Neuron (in vitro differentiated cells): Measurements from ENCODE around the gene DHCR24.
"Not testable (repeated sequence)": the region's sequence is repeated elsewhere in the genome, so short reads cannot be mapped to it uniquely, and the experiment has no call there.

Experiments
- H2AFZ ChIP-seq: one replicate; pipeline ENCODE4 v1.6.1; 2013; ENCODE audit warnings: low read depth, mild to moderate bottlenecking, inconsistent platforms, low read length, moderate library complexity
- H3K27me3 ChIP-seq: one replicate; pipeline ENCODE4 v1.6.1; 2013; ENCODE audit warnings: low read length; ENCODE audit not compliant: insufficient read depth
- H3K36me3 ChIP-seq: one replicate; pipeline ENCODE4 v1.6.1; 2013; ENCODE audit warnings: low read length; ENCODE audit not compliant: insufficient read depth
- H3K4me1 ChIP-seq: one replicate; pipeline ENCODE4 v1.6.1; 2013; ENCODE audit warnings: low read length; ENCODE audit not compliant: insufficient read depth
- H3K4me3 ChIP-seq: 2 replicates; pipeline ENCODE4 v1.5.1; 2013; ENCODE audit warnings: mild to moderate bottlenecking, low read length, moderate library complexity
- H3K9me3 ChIP-seq: one replicate; pipeline ENCODE4 v1.6.1; 2013; ENCODE audit warnings: low read length

Gene DHCR24

DNA sequence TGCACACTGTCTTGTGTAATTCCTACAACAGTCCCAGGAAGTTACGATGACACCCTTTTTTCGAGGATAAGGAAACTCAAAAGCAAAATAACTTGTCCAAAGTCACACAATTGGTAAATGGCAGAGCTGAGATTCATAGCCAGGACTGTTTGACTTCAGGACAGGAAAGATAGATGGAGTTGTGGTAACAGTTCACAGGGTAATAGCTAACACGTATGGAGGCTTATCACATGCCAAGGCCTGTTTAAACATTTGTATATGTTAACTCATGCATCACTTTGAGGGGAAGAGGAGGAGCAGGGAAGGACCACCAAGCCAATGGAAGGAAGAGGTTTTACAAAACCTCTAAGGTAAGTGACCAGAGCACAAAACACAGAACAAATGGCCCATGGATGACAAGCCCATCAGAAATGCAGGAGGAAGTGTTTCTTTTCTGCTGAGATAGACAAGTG is 2.8 kb downstream of the DHCR24 start:
- no peak overlapping the region for H3K4me3 ChIP-seq
- H3K36me3 ChIP-seq = peaks cover 61% of the 10 kb centered on the region

DNA sequence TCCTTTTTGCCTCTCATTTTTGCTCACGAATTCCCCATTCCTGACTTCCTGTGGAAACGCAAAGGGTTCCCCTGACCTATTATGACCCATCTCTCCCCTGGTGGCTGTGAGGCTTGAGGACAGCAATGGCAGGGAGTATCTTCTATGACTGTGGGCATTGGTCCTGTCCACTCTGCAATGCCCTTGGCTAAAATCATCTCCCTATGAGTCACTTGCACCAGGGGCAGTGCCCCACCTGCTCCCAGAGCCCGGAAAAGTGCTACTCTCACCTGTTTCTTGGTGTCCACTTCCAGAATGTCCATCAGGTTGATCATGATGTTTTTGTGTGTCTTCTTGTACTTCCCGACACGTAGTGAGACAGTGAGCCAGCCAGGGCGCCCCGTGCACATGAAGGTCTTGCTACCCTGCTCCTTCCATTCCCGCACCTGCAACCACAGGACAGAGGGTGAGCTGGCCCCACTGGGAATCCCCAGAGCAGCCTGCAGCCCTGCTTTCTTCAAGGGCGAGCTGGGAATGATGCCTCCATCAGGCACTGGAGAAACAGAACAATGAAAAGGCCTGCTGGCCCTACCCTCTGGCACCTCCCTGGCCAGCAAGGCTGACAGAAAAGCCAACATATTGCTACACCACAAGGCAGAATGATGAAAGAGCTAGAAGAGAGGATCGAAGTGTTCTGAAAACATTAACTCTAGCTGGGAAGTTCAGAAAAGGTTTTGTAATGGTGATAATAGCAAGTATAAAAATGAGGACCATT is 3.5 kb downstream of the DHCR24 start:
- H3K9me3 ChIP-seq = peaks cover 8% of the 10 kb centered on the region
- H3K4me3 ChIP-seq = no peak overlapping the region
- H3K27me3 ChIP-seq = no peaks in the 10 kb centered on the region
- no peak overlapping the region for H2AFZ ChIP-seq
- H3K4me1 ChIP-seq = peaks cover 39% of the 10 kb centered on the region
- H3K36me3 ChIP-seq = peaks cover 67% of the 10 kb centered on the region

More for the DNA sequence above, 2.8 kb downstream of the DHCR24 start:
- Histone ChIP-seq H3K27me3 (no peaks in the 10 kb centered on the region), H3K4me1 (peaks cover 39% of the 10 kb centered on the region), H3K9me3 (peaks cover 8% of the 10 kb centered on the region), H2AFZ (no peak overlapping the region)

DNA sequence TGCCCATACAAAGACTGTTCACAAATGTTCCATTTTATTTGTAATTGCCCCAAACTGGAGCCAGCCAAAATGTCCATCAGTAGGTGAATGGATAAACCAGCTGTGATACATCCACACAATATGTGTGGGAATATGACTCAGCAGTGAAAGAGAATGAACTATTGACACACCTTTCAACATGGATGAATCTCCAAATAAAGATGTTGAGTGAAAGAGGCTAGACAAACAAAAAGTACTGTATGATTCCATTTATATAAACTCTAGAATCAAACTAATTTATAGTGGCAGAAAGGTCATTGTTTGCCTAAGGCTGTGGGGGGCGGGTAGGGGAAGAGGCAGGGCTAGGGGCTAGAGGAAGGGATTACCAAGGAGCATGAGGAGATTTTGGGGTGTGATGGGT is 4.5 kb downstream of the DHCR24 start:
- H3K9me3 ChIP-seq = peaks cover 8% of the 10 kb centered on the region
- no peak overlapping the region for H3K4me3 ChIP-seq
- H3K36me3 ChIP-seq = peaks cover 74% of the 10 kb centered on the region
- H3K27me3 ChIP-seq = no peaks in the 10 kb centered on the region
- H2AFZ ChIP-seq = no peak overlapping the region
- H3K4me1 ChIP-seq = peaks cover 28% of the 10 kb centered on the region

GRCh38 chr1:54881604-54882003 is 5.4 kb downstream of the DHCR24 start:
- not testable (repeated sequence) for H3K4me3 ChIP-seq, H2AFZ ChIP-seq, H3K27me3 ChIP-seq, H3K9me3 ChIP-seq
- Histone ChIP-seq H3K36me3 (peaks cover 83% of the 10 kb centered on the region), H3K4me1 (peaks cover 28% of the 10 kb centered on the region)

- Histone ChIP-seq H3K36me3 (peaks cover 93% of the 10 kb centered on the region), H3K4me3 (no peak overlapping the region)
Measured at GRCh38 chr1:54879872-54880271, 7.1 kb downstream of the DHCR24 start.

DNA sequence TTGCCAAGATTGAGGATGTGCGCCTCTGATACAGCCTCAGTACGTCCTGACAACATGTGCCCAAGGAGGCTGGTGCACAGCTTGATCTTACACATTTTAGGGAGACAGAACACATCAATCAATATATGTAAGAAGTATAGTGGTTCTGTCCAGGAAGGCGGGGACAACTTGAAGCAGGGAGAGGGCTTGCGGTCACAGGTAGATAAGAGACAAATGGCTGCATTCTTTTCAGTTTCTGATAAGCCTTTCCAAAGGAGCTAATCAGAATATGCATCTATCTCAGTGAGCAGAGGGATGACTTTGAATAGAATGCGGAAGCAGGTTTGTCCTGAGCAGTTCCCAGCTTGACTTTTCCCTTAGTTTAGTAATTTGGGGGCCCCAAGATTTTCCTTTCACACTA is 10.2 kb downstream of the DHCR24 start:
- H3K27me3 ChIP-seq = no peaks in the 10 kb centered on the region
- H3K9me3 ChIP-seq = peaks cover 3% of the 10 kb centered on the region
- H2AFZ ChIP-seq = no peak overlapping the region
- no peak overlapping the region for H3K4me3 ChIP-seq
- H3K4me1 ChIP-seq = no peaks in the 10 kb centered on the region
- H3K36me3 ChIP-seq = peaks cover 92% of the 10 kb centered on the region

More at GRCh38 chr1:54879872-54880271, 7.1 kb downstream of the DHCR24 start:
- H3K27me3 ChIP-seq = no peaks in the 10 kb centered on the region
- H3K4me1 ChIP-seq = peaks cover 16% of the 10 kb centered on the region
- no peak overlapping the region for H2AFZ ChIP-seq
- peaks cover 8% of the 10 kb centered on the region for H3K9me3 ChIP-seq

DNA sequence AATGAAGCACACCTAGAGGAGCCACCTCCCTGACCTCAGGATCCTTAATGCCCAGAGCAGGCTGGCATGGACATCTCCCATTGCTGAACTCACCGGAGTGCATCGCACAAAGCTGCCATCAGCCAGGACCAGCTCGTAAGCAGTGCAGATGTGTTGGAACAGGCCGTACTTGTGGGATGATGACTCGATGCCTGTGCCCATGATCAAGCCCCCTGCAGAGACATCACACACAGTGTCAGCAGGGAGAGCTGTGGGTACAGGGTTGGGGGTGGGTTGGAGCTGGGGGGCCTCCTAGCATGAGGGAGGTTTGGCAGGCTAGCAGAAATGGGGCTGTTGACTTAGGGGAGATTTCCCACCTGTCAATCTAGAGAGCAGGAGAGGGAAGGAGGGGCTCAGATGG is 12.0 kb downstream of the DHCR24 start:
- Histone ChIP-seq H3K4me3 (no peak overlapping the region), H3K9me3 (no peaks in the 10 kb centered on the region), H2AFZ (no peak overlapping the region), H3K4me1 (no peaks in the 10 kb centered on the region), H3K27me3 (no peaks in the 10 kb centered on the region), H3K36me3 (peaks cover 91% of the 10 kb centered on the region)

DNA sequence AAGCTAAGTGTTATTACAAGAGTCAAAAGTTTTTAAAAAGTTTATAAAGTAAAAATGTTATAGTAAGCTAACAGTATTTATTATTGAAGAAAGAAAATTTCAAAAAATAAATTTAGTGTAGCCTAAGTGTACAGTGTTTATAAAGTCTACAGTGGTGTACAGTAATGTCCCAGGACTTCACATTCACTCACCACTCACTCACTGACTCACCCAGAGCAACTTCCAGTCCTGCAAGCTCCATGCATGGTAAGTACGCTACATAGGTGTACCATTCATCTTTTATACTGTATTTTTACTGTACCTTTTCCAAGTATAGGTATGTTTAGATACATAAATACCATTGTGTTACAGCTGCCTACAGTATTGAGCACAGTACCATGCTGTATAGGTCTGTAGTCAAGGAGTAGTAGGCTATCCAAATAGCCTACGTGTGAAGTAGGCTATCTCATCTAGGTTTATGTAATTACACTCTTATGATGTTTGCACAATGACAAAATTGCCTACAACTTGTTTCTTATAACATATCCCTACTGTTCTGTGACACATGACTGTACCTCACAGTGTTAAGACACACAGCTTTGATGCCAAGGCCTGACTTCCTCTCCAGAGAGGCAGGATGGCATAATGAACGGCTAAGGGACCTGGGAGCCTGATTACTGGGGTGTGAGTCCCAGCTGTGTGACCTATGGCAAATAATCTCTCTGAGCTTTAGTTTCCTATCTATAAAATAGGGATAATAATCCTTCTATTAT is 12.7 kb downstream of the DHCR24 start:
- Histone ChIP-seq H3K4me3 (no peak overlapping the region), H3K36me3 (peaks cover 91% of the 10 kb centered on the region), H3K9me3 (no peaks in the 10 kb centered on the region), H3K4me1 (no peaks in the 10 kb centered on the region), H3K27me3 (no peaks in the 10 kb centered on the region), H2AFZ (no peak overlapping the region)

GRCh38 chr1:54872036-54872331 is 15.0 kb downstream of the DHCR24 start:
- no peaks in the 10 kb centered on the region for H3K9me3 ChIP-seq
- no peaks in the 10 kb centered on the region for H3K27me3 ChIP-seq
- H3K4me1 ChIP-seq = no peaks in the 10 kb centered on the region
- no peak overlapping the region for H2AFZ ChIP-seq
- H3K36me3 ChIP-seq = peaks cover 92% of the 10 kb centered on the region
- H3K4me3 ChIP-seq = no peak overlapping the region

DNA sequence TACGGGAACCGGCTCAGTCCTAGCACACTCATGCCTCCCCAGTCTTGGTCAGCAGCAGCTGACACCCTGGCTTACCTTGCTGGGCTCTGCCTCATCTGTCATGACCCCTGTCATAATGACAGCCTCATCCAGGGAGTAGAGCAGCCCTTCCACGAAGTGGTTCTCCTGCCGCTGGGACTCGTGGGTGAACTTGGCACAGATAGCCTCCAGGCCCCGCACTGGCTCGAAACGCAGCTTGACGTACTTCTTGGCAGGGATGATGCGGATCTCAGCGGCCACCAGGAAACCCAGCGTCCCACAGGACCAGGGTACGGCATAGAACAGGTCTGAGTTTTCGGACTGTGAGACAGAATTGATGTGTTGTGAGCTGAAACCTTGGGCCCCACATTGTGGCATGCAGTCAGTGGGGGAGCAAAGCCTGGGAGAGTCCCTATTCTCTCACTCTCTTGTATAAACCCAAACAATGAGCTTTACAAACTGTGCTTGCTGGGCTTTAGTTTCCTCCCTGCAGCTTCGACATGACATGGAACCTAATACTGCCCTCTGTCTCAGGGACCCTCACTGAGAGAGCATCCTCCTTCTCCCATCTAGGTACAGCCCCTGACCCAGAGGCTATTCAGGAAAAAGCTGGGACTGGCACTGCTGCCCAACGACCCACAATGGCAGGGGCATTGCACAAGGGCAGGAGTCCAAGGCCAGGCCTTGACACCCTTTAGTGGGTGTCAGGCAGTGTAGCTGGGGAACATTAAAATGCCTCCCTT is 15.5 kb downstream of the DHCR24 start:
- Histone ChIP-seq H3K27me3 (no peaks in the 10 kb centered on the region), H3K36me3 (peaks cover 92% of the 10 kb centered on the region), H3K4me1 (no peaks in the 10 kb centered on the region), H3K4me3 (no peak overlapping the region), H3K9me3 (no peaks in the 10 kb centered on the region), H2AFZ (no peak overlapping the region)

- no peak overlapping the region for H2AFZ ChIP-seq
- no peaks in the 10 kb centered on the region for H3K4me1 ChIP-seq
- peaks cover 92% of the 10 kb centered on the region for H3K36me3 ChIP-seq
- H3K27me3 ChIP-seq = no peaks in the 10 kb centered on the region
- no peaks in the 10 kb centered on the region for H3K9me3 ChIP-seq
- H3K4me3 ChIP-seq = no peak overlapping the region
Measured at GRCh38 chr1:54870869-54871268, 16.1 kb downstream of the DHCR24 start.

DNA sequence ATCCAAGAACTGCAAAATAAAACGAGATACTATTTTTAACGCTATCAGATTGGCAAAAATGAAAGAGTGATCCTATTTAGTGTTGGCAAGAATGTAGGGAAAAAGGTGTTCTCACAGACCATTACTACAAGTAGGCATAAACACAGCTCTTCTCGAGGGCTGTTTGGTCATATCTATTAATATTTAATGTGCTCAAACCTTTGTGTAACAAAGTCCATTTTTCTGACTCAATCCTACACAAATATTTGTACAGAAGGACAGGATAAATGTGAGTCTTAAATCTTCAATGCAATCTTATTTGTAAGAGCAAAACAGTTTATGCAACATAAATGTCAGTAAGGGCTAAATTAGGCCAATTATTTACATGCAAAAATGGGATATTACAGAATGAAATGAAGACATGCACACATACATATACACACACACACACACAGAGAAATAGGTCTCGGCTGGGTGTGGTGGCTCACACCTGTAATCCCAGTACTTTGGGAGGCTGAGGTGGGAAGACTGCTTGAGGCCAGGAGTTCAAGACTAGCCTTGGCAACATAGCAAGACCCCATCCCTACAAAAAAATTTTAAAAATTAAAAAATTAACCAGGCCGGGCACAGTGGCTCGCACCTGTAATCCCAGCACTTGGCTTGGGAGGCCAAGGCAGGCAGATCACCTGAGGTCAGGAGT is 17.7 kb downstream of the DHCR24 start:
- no peaks in the 10 kb centered on the region for H3K27me3 ChIP-seq
- H3K36me3 ChIP-seq = peaks cover 92% of the 10 kb centered on the region
- no peaks in the 10 kb centered on the region for H3K4me1 ChIP-seq
- no peak overlapping the region for H3K4me3 ChIP-seq
- H3K9me3 ChIP-seq = no peaks in the 10 kb centered on the region
- H2AFZ ChIP-seq = no peak overlapping the region

GRCh38 chr1:54867717-54868057 is 19.3 kb downstream of the DHCR24 start:
- Histone ChIP-seq H3K36me3 (peaks cover 90% of the 10 kb centered on the region), H3K4me1 (no peaks in the 10 kb centered on the region), H2AFZ (no peak overlapping the region), H3K27me3 (no peaks in the 10 kb centered on the region), H3K9me3 (no peaks in the 10 kb centered on the region), H3K4me3 (no peak overlapping the region)
